ENCODE data around the gene HGFAC. TPM values are rescaled to one million over a fixed set of nuclear protein-coding genes. Genes with fewer than 3 reads are reported as not detected.

Gene HGFAC
- total RNA-seq, 1 donor from 2014 or later, result not detected

DNA sequence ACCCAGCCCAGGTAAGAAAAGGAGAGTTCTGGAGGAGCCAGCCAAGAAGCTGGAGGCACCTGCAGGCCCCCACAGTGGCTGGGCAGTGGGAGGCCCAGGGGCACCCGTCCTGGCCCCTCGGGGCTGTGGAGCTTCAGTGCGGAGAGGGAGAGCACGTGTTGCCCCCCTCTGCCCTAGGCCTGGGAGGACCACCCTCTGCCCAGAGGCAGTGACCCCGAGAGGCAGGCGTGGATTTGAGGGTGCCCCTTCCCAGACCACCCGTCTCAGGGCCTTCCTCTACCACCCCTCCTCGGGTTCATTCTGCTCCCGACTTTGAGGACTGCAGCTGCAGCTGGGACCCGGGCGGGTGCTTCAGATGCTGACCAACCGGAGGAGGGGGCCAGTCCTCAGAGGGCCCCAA lies 12.1 kb upstream of the HGFAC start:
- Histone ChIP-seq H3K4me3 (no peak overlapping the region), H3F3A (ENCODE audit: low read depth) (no peaks in the 10 kb centered on the region), H3K9ac (no peak overlapping the region), H3K79me2 (ENCODE audit: low read depth) (no peaks in the 10 kb centered on the region), H2AFZ (replicated peaks) (no peak overlapping the region), H3K36me3 (no peaks in the 10 kb centered on the region), H3K9me3 (ENCODE audit: low read depth) (no peaks in the 10 kb centered on the region), H3K27ac (no peak overlapping the region), H3K4me2 (no peak overlapping the region), H3K4me1 (peaks cover 2% of the 10 kb centered on the region), H3K27me3 (no peaks in the 10 kb centered on the region), H4K20me1 (ENCODE audit: low read depth) (peaks cover 2% of the 10 kb centered on the region)
- Mint-ChIP-seq H3K27ac (no peak overlapping the region), H3K27me3 (ENCODE audit: insufficient read depth, low read depth) (peaks cover 3% of the 10 kb centered on the region), H3K4me3 (no peak overlapping the region), H3K4me1 (peaks cover 5% of the 10 kb centered on the region), H3K9me3 (no peaks in the 10 kb centered on the region), H3K36me3 (peaks cover 5% of the 10 kb centered on the region)
- DNase-seq (ENCODE audit: low spot score), result no peak
- TF ChIP-seq EZH2 (IDR thresholded peaks at IDR 0.05), result no peak
- TF ChIP-seq, protein P1, sequence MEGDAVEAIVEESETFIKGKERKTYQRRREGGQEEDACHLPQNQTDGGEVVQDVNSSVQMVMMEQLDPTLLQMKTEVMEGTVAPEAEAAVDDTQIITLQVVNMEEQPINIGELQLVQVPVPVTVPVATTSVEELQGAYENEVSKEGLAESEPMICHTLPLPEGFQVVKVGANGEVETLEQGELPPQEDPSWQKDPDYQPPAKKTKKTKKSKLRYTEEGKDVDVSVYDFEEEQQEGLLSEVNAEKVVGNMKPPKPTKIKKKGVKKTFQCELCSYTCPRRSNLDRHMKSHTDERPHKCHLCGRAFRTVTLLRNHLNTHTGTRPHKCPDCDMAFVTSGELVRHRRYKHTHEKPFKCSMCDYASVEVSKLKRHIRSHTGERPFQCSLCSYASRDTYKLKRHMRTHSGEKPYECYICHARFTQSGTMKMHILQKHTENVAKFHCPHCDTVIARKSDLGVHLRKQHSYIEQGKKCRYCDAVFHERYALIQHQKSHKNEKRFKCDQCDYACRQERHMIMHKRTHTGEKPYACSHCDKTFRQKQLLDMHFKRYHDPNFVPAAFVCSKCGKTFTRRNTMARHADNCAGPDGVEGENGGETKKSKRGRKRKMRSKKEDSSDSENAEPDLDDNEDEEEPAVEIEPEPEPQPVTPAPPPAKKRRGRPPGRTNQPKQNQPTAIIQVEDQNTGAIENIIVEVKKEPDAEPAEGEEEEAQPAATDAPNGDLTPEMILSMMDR (IDR thresholded peaks at IDR 0.05), result no peak

DNA sequence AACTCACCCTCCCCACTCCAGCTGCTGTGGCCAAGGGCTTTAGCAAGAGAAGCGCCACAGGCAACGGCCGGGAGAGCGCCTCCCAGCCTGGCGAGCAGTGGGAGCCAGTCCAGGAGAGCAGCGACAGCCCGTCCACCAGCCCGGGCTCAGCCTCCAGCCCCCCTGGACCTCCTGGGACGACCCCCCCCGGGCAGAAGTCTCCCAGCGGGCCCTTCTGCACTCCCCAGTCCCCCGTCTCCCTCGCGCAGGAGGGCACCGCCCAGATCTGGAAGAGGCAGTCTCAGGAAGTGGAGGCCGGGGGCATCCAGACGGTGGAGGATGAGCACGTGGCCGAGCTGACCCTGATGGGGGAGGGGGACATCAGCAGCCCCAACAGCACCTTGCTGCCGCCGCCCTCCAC lies 11.2 kb upstream of the HGFAC start:
- no peak overlapping the region for H3K4me3 Mint-ChIP-seq
- no peaks in the 10 kb centered on the region for H3K9me3 Mint-ChIP-seq
- Histone ChIP-seq H3K4me3 (no peak overlapping the region), H3K36me3 (no peaks in the 10 kb centered on the region), H4K20me1 (ENCODE audit: low read depth) (peaks cover 5% of the 10 kb centered on the region), H3K27me3 (no peaks in the 10 kb centered on the region), H3K27ac (no peak overlapping the region), H3K9me3 (ENCODE audit: low read depth) (no peaks in the 10 kb centered on the region), H2AFZ (replicated peaks) (no peak overlapping the region), H3K4me1 (peaks cover 8% of the 10 kb centered on the region), H3F3A (ENCODE audit: low read depth) (no peaks in the 10 kb centered on the region), H3K9ac (no peak overlapping the region), H3K79me2 (ENCODE audit: low read depth) (no peaks in the 10 kb centered on the region), H3K4me2 (no peak overlapping the region)
- H3K27me3 Mint-ChIP-seq (ENCODE audit: insufficient read depth, low read depth), result peaks cover 3% of the 10 kb centered on the region
- H3K36me3 Mint-ChIP-seq, result peaks cover 5% of the 10 kb centered on the region
- no peak overlapping the region for H3K27ac Mint-ChIP-seq
- no peak for DNase-seq (ENCODE audit: low spot score)
- TF ChIP-seq EZH2phosphoT487 (IDR thresholded peaks at IDR 0.05), result no peak
- H3K4me1 Mint-ChIP-seq, result peaks cover 6% of the 10 kb centered on the region

DNA sequence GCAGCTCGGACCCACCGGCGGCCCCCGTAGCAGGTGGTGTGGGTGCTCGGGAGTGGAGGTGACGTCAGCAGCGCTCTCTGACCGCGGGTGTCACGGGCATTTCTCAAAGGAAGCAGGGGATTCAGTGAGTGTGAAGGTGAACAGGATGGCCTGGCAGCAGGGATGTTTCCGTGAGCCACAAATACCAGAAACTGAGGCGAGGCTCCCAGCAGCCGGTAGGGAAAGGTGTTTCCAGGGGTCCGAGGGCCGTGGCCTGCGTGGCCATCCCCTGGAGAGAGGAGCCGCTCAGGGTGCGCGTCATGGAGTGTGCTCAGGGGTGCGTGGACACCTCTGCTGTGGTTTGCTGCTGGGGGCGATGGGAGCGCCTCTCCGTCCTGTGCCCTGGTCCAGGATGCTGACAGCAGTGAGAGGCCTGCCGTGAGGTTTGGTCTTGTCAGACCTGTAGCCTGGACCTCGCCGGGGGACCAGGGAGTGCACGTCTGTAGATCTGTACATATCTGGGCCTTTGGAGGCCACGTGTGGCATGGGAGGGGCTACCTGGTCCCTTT lies 10.2 kb upstream of the HGFAC start:
- no peak overlapping the region for H3K27ac Mint-ChIP-seq
- H3K4me3 Mint-ChIP-seq, result no peak overlapping the region
- peaks cover 5% of the 10 kb centered on the region for H4K20me1 ChIP-seq (ENCODE audit: low read depth)
- TF ChIP-seq EZH2 (IDR thresholded peaks at IDR 0.05) (no peak), EZH2phosphoT487 (IDR thresholded peaks at IDR 0.05) (no peak)
- H3K9me3 Mint-ChIP-seq, result no peaks in the 10 kb centered on the region
- H3K79me2 ChIP-seq (ENCODE audit: low read depth), result no peaks in the 10 kb centered on the region
- H3K27me3 Mint-ChIP-seq (ENCODE audit: insufficient read depth, low read depth), result peaks cover 3% of the 10 kb centered on the region
- no peak overlapping the region for H3K4me3 ChIP-seq
- no peaks in the 10 kb centered on the region for H3K9me3 ChIP-seq (ENCODE audit: low read depth)
- H3K4me2 ChIP-seq, result no peak overlapping the region
- no peaks in the 10 kb centered on the region for H3K27me3 ChIP-seq
- peaks cover 8% of the 10 kb centered on the region for H3K4me1 Mint-ChIP-seq
- peaks cover 5% of the 10 kb centered on the region for H3K36me3 Mint-ChIP-seq
- no peak overlapping the region for H2AFZ ChIP-seq (replicated peaks)
- no peaks in the 10 kb centered on the region for H3K36me3 ChIP-seq
- DNase-seq (ENCODE audit: low spot score), result no peak
- H3K4me1 ChIP-seq, result peaks cover 8% of the 10 kb centered on the region
- H3K9ac ChIP-seq, result no peak overlapping the region
- no peaks in the 10 kb centered on the region for H3F3A ChIP-seq (ENCODE audit: low read depth)
- no peak overlapping the region for H3K27ac ChIP-seq

DNA sequence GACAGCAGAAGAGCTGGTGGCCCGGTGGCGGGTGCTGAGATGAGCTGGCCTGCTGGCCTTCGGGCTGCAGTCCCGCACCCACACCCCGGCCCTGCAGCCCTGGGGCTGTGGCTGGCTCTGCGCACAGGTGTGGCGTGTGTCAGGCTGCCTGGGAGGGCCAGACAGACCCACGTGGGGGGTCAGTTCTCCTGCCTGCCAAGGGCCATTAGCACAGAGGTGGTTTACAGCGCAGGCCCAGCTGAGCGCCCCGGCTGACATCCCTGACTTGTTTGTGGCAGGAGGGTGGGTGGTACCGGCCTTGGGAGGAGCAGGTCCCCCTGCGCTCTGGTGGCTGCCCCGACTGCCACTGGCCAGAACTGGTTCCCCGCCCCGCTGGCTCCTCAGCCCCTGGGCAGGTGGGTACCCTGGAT lies 9.4 kb upstream of the HGFAC start:
- TF ChIP-seq, protein P1 (IDR thresholded peaks at IDR 0.05), result no peak
- TF ChIP-seq EZH2phosphoT487 (IDR thresholded peaks at IDR 0.05) (no peak), EZH2 (IDR thresholded peaks at IDR 0.05) (no peak)
- no peaks in the 10 kb centered on the region for H3F3A ChIP-seq (ENCODE audit: low read depth)
- no peaks in the 10 kb centered on the region for H3K9me3 ChIP-seq (ENCODE audit: low read depth)
- no peaks in the 10 kb centered on the region for H3K9me3 Mint-ChIP-seq
- DNase-seq (ENCODE audit: low spot score), result no peak
- H3K4me2 ChIP-seq, result no peak overlapping the region
- H2AFZ ChIP-seq (replicated peaks), result no peak overlapping the region
- peaks cover 3% of the 10 kb centered on the region for H3K27me3 Mint-ChIP-seq (ENCODE audit: insufficient read depth, low read depth)
- peaks cover 5% of the 10 kb centered on the region for H4K20me1 ChIP-seq (ENCODE audit: low read depth)
- no peak overlapping the region for H3K27ac ChIP-seq
- no peaks in the 10 kb centered on the region for H3K79me2 ChIP-seq (ENCODE audit: low read depth)
- H3K36me3 Mint-ChIP-seq, result peaks cover 5% of the 10 kb centered on the region
- no peak overlapping the region for H3K27ac Mint-ChIP-seq
- H3K4me3 ChIP-seq, result no peak overlapping the region
- no peak overlapping the region for H3K4me3 Mint-ChIP-seq
- no peaks in the 10 kb centered on the region for H3K36me3 ChIP-seq
- H3K4me1 Mint-ChIP-seq, result peaks cover 8% of the 10 kb centered on the region
- H3K4me1 ChIP-seq, result peaks cover 8% of the 10 kb centered on the region
- H3K9ac ChIP-seq, result no peak overlapping the region
- no peaks in the 10 kb centered on the region for H3K27me3 ChIP-seq
